NB4 (cell line): ENCODE data around the gene SCYGR2.

Experiments used
- DNase-seq: peaks from one replicate; pipeline ENCODE4 v3.0.0; 2010; ENCODE audit warnings: low read depth
- H3K4me3 ChIP-seq: one replicate; pipeline ENCODE4 v1.5.1; 2011; ENCODE audit warnings: mild to moderate bottlenecking, low read depth, low read length, moderate library complexity
- MYC ChIP-seq: IDR thresholded peaks from 2 replicates; pipeline ENCODE4 v1.6.1; 2011; ENCODE audit warnings: low read depth, low read length
- POLR2A ChIP-seq: IDR thresholded peaks from 2 replicates; pipeline ENCODE4 v1.6.1; 2011; ENCODE audit warnings: mild to moderate bottlenecking; ENCODE audit not compliant: insufficient read length; ENCODE audit errors: extremely low read depth
- TF ChIP-seq, protein P1 (sequence below): IDR thresholded peaks from one replicate; pipeline ENCODE4 v1.5.1; 2012; ENCODE audit warnings: low read depth, low read length
- TF ChIP-seq, protein P2 (sequence below): IDR thresholded peaks from 2 replicates; pipeline ENCODE4 v1.6.1; 2011; ENCODE audit warnings: low read depth, low read length

The SCYGR2 gene

DNA sequence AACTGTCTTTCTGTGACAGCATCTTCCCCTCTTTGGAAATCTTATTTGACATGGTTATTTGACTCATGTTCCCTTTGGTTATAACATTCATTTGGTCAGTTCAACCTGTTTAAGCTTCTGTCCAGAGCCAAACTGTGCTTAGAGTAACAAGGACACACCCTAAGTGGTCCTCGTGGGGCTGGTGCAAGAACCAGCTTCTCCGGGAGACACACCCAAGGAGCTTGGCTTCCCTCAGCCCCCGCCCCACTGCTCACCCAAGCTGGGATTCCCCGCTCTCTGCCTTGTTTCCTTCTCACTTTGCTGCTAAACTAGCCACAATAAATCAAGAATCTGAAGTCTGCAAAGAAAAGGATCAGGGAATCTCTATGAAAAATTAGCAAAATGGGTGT is 14.6 kb downstream of the SCYGR2 start:
- no peak overlapping the region for H3K4me3 ChIP-seq
- TF ChIP-seq POLR2A (no peak), MYC (no peak)
- DNase-seq: no peak

DNA sequence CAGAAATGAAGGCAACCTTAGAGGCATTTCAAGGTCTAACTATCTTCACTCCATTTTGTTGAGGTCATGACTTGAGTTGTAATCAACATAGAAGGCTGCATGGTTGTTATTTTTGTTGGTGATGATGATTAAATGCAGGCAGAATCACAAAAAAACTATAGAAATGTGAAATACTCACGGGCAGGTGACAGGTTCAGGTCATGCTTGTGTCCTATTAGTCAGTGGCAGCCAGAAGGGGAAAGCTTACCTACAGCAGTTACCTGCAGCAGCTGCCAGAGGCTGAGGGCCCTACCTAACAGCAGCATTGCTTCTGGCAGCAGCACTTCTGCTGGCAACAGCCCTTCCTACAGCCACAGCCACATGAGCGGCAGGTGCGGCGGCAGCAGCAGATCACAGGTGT is 15.6 kb downstream of the SCYGR2 start:
- H3K4me3 ChIP-seq: no peak overlapping the region
- DNase-seq: no peak
- TF ChIP-seq POLR2A (no peak), MYC (no peak)
- TF ChIP-seq, protein P1, sequence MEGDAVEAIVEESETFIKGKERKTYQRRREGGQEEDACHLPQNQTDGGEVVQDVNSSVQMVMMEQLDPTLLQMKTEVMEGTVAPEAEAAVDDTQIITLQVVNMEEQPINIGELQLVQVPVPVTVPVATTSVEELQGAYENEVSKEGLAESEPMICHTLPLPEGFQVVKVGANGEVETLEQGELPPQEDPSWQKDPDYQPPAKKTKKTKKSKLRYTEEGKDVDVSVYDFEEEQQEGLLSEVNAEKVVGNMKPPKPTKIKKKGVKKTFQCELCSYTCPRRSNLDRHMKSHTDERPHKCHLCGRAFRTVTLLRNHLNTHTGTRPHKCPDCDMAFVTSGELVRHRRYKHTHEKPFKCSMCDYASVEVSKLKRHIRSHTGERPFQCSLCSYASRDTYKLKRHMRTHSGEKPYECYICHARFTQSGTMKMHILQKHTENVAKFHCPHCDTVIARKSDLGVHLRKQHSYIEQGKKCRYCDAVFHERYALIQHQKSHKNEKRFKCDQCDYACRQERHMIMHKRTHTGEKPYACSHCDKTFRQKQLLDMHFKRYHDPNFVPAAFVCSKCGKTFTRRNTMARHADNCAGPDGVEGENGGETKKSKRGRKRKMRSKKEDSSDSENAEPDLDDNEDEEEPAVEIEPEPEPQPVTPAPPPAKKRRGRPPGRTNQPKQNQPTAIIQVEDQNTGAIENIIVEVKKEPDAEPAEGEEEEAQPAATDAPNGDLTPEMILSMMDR: no peak
- TF ChIP-seq, protein P2, sequence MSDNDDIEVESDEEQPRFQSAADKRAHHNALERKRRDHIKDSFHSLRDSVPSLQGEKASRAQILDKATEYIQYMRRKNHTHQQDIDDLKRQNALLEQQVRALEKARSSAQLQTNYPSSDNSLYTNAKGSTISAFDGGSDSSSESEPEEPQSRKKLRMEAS: no peak

DNA sequence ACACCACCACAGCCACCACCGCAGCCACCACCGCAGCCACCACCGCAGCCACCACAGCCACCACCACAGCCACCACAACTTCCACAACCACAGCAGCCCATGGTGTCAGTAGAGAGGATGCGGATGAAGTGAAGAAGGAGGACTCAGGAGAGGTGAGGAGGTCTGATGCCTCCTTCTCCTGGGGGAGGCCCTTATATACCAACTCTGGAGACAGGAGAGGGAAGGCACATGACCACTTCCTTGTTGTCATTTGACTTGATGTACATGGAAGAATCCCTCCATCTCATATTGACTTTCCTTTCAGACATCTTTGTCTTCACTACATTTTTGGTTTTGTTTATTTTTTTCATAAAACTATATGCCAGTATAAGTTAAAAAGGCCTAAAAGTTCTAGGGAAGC is 16.0 kb downstream of the SCYGR2 start, which contains the start of gene SCYGR3:
TSS of gene SCYGR3 (minus strand) at position 101 of the 400 bp plus-strand sequence. CDS start at position 101, 0 bp downstream.
- H3K4me3 ChIP-seq: no peak within 1 kb of the TSS
- no peak for DNase-seq
- no peak for TF ChIP-seq POLR2A
- TF ChIP-seq MYC: no peak
- TF ChIP-seq, protein P1: no peak
- TF ChIP-seq, protein P2: no peak

DNA sequence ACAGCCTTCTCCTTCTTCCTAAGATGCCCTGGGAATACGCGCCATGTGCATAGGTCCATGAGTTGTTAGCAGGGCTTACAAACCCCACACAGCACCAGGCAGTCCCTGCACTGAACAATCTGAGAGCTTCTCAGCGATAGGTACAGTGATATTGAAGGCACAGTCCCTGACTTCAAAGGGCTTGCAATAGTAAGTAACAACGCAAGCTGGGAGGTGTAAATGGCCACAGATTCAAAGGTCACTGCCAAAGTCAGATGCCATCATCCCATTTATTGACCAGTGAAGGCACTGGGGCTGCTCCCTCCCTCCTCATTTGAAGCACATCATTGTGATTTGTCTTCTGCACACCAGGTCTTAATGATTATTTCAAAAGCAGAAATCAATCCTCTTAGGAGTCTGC is 16.5 kb downstream of the SCYGR2 start:
- TF ChIP-seq, protein P1: no peak
- TF ChIP-seq POLR2A (no peak), MYC (no peak)
- TF ChIP-seq, protein P2: no peak
- no peak for DNase-seq

DNA sequence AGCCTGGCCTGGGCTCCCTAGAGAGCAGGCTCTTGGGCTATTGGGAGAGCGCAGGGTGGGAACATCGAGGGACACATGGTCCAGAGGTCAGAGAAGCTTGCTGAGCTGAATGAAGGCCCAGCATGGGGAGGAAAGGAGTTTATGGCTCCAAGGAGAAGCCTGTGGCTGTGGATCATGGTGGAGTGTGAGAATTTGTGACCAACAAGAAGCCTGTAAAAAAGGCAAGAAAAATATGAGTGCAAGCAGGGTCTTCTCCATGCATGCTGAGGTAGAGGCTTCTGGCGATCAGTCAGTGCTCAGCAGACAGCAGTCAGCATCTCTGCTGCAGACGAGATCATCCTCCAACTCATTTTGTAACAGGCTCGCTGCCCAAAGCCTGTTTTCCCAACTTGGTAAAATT is 17.2 kb downstream of the SCYGR2 start:
- TF ChIP-seq, protein P1: no peak
- TF ChIP-seq, protein P2: no peak
- TF ChIP-seq MYC (no peak), POLR2A (no peak)
- no peak overlapping the region for H3K4me3 ChIP-seq
- DNase-seq: no peak

More for the DNA sequence above, 16.5 kb downstream of the SCYGR2 start:
- H3K4me3 ChIP-seq: no peak overlapping the region

DNA sequence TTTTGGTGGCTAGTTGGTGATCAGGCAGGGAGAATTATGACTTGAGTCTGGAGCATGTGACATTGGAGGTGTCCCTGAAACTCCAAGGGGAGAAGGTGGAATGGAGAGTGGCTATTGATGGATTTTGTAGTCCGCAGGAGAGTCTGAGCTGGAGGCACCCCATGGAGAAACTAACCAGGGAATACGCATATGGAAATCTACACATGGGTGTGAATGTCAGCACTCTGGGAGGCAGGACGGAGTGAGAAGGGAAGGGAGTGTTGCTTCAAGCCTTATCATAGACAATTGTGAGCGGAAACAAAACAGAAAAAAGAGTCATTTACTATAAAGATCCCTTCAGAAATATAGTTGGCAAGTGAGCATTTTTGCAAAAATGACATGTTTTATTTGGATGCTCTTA is 17.9 kb downstream of the SCYGR2 start:
- TF ChIP-seq MYC (no peak), POLR2A (no peak)
- TF ChIP-seq, protein P1: no peak
- TF ChIP-seq, protein P2: no peak
- DNase-seq: no peak
- no peak overlapping the region for H3K4me3 ChIP-seq
